ENCODE results near the gene FAM156A.

GRCh38 chrX:52988985-52989917 is 30.9 kb upstream of the FAM156A start:
- TF ChIP-seq, protein P1, sequence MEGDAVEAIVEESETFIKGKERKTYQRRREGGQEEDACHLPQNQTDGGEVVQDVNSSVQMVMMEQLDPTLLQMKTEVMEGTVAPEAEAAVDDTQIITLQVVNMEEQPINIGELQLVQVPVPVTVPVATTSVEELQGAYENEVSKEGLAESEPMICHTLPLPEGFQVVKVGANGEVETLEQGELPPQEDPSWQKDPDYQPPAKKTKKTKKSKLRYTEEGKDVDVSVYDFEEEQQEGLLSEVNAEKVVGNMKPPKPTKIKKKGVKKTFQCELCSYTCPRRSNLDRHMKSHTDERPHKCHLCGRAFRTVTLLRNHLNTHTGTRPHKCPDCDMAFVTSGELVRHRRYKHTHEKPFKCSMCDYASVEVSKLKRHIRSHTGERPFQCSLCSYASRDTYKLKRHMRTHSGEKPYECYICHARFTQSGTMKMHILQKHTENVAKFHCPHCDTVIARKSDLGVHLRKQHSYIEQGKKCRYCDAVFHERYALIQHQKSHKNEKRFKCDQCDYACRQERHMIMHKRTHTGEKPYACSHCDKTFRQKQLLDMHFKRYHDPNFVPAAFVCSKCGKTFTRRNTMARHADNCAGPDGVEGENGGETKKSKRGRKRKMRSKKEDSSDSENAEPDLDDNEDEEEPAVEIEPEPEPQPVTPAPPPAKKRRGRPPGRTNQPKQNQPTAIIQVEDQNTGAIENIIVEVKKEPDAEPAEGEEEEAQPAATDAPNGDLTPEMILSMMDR (IDR thresholded peaks at IDR 0.05; ENCODE audit: insufficient read depth, low read length), result no peak
- TF ChIP-seq POLR2AphosphoS5 (IDR thresholded peaks at IDR 0.05; ENCODE audit: low read depth), result no peak

Measured in HL-60 (cell line).